Neural progenitor cell (in vitro differentiated cells): ENCODE results near the gene RAPGEF5. TPM values are rescaled to one million over a fixed set of nuclear protein-coding genes. Genes with fewer than 3 reads are reported as not detected.

Source experiments
- DNase-seq: peaks from one replicate; pipeline ENCODE4 v3.0.0-alpha.2; 2016; ENCODE audit warnings: low spot score
- H2AFZ ChIP-seq: fragments of 200-600 bp; sonication (generic); replicated peaks from 2 replicates; pipeline ENCODE4 v1.6.1; 2016; ENCODE audit warnings: antibody characterized with exemption
- H3F3A ChIP-seq: fragments of 200-600 bp; sonication (generic); 2 replicates; pipeline ENCODE4 v1.6.1; 2016; ENCODE audit warnings: antibody characterized with exemption, low read depth
- H3K27ac ChIP-seq: fragments of 200-600 bp; sonication (generic); 2 replicates; pipeline ENCODE4 v1.5.1; 2016; ENCODE audit warnings: mild to moderate bottlenecking
- H3K27me3 ChIP-seq: fragments of 200-600 bp; sonication (generic); 2 replicates; pipeline ENCODE4 v1.6.1; 2016; ENCODE audit warnings: mild to moderate bottlenecking, moderate library complexity
- H3K36me3 ChIP-seq: fragments of 200-600 bp; sonication (generic); 2 replicates; pipeline ENCODE4 v1.5.1; 2016
- H3K4me1 ChIP-seq: fragments of 200-600 bp; sonication (generic); 2 replicates; pipeline ENCODE4 v1.6.1; 2016; ENCODE audit warnings: mixed run types
- H3K4me2 ChIP-seq: fragments of 200-600 bp; sonication (generic); 2 replicates; pipeline ENCODE4 v1.6.1; 2016
- H3K4me3 ChIP-seq: fragments of 200-600 bp; sonication (generic); 2 replicates; pipeline ENCODE4 v1.5.1; 2016
- H3K79me2 ChIP-seq: fragments of 200-600 bp; sonication (generic); 2 replicates; pipeline ENCODE4 v1.6.1; 2016; ENCODE audit warnings: low read depth
- H3K9ac ChIP-seq: fragments of 200-600 bp; sonication (generic); 2 replicates; pipeline ENCODE4 v1.6.1; 2016
- H3K9me3 ChIP-seq: fragments of 200-600 bp; sonication (generic); 2 replicates; pipeline ENCODE4 v1.5.1; 2016; ENCODE audit warnings: low read depth
- H4K20me1 ChIP-seq: fragments of 200-600 bp; sonication (generic); 2 replicates; pipeline ENCODE4 v1.6.1; 2016; ENCODE audit warnings: low read depth
- H3K27ac Mint-ChIP-seq: 3 replicates; pipeline ENCODE4 v1.8.0; 2021; ENCODE audit warnings: mixed read lengths
- H3K27me3 Mint-ChIP-seq: 2 replicates; pipeline ENCODE4 v1.8.0; 2022; ENCODE audit warnings: low read depth, mild to moderate bottlenecking, inconsistent platforms, moderate library complexity, mixed read lengths; ENCODE audit not compliant: insufficient read depth
- H3K36me3 Mint-ChIP-seq: 3 replicates; pipeline ENCODE4 v1.8.0; 2021; ENCODE audit warnings: mixed read lengths
- H3K4me1 Mint-ChIP-seq: 3 replicates; pipeline ENCODE4 v1.8.0; 2021; ENCODE audit warnings: mixed read lengths
- H3K4me3 Mint-ChIP-seq: 3 replicates; pipeline ENCODE4 v1.8.0; 2021; ENCODE audit warnings: mild to moderate bottlenecking, moderate library complexity, mixed read lengths
- H3K9me3 Mint-ChIP-seq: 3 replicates; pipeline ENCODE4 v1.8.0; 2020; ENCODE audit warnings: mixed read lengths
- EZH2 ChIP-seq: fragments of 200-600 bp; sonication (generic); IDR thresholded peaks from 2 replicates; pipeline ENCODE4 v1.6.1; 2017; ENCODE audit warnings: antibody characterized with exemption, mild to moderate bottlenecking, moderate library complexity
- EZH2phosphoT487 ChIP-seq: fragments of 200-600 bp; sonication (generic); IDR thresholded peaks from 2 replicates; pipeline ENCODE4 v1.6.1; 2017; ENCODE audit warnings: antibody characterized with exemption
- total RNA-seq: library from RNA; depleted of rRNA; stranded (reverse); fragments of >200 nt; gene quantifications from 2 replicates; pipeline ENCODE4 v1.2.3, GENCODE V29; 2015; ENCODE audit warnings: low replicate concordance
- TF ChIP-seq, protein P1 (sequence below): fragments of 200-600 bp; sonication (generic); IDR thresholded peaks from 2 replicates; pipeline ENCODE4 v1.5.1; 2017; ENCODE audit warnings: antibody characterized with exemption, mild to moderate bottlenecking

The RAPGEF5 gene
- total RNA-seq, 1 donor from 2014 or later, result 5.7 TPM

DNA sequence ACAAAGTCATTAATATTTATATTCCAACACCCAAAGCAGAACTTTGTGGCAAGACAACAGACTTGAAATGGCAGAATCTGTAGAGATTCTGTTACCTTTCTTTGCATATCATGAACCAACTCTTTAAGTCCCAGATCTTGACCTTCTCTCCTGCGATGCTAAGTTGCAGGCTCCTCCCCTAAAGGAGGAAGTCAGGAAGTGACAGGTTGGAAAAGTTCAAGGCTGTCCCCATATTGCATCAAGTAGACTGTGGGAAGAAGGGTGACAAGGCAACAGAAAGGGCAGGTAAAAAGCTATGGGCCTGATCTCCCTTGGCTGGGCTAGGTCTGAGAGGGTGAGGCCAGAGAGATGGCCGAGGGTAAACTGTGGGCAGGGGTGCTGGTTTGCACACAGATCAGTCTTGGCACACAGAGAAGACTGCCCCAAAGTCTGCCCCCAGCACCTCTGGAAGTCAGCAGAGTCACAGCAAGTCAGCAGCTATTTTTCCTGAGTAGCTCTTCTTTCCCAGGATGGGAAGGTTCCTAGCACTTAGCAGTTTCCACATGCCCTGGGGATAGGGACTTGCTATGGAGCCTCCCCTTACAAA lies 115.1 kb downstream of the RAPGEF5 start:
- Histone ChIP-seq H3F3A (no peaks in the 10 kb centered on the region), H4K20me1 (no peaks in the 10 kb centered on the region), H3K9ac (no peak overlapping the region), H3K4me3 (no peak overlapping the region), H3K36me3 (no peaks in the 10 kb centered on the region), H3K27ac (no peak overlapping the region), H3K79me2 (no peaks in the 10 kb centered on the region), H3K4me1 (peaks cover 9% of the 10 kb centered on the region), H2AFZ (no peak overlapping the region), H3K9me3 (no peaks in the 10 kb centered on the region), H3K4me2 (no peak overlapping the region), H3K27me3 (no peaks in the 10 kb centered on the region)
- Mint-ChIP-seq H3K4me1 (no peaks in the 10 kb centered on the region), H3K4me3 (no peak overlapping the region), H3K27me3 (no peaks in the 10 kb centered on the region), H3K27ac (no peak overlapping the region), H3K9me3 (peaks cover 15% of the 10 kb centered on the region), H3K36me3 (no peaks in the 10 kb centered on the region)
- TF ChIP-seq EZH2phosphoT487, result no peak
- TF ChIP-seq, protein P1, sequence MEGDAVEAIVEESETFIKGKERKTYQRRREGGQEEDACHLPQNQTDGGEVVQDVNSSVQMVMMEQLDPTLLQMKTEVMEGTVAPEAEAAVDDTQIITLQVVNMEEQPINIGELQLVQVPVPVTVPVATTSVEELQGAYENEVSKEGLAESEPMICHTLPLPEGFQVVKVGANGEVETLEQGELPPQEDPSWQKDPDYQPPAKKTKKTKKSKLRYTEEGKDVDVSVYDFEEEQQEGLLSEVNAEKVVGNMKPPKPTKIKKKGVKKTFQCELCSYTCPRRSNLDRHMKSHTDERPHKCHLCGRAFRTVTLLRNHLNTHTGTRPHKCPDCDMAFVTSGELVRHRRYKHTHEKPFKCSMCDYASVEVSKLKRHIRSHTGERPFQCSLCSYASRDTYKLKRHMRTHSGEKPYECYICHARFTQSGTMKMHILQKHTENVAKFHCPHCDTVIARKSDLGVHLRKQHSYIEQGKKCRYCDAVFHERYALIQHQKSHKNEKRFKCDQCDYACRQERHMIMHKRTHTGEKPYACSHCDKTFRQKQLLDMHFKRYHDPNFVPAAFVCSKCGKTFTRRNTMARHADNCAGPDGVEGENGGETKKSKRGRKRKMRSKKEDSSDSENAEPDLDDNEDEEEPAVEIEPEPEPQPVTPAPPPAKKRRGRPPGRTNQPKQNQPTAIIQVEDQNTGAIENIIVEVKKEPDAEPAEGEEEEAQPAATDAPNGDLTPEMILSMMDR, result no peak
- TF ChIP-seq EZH2, result no peak
- no peak for DNase-seq

DNA sequence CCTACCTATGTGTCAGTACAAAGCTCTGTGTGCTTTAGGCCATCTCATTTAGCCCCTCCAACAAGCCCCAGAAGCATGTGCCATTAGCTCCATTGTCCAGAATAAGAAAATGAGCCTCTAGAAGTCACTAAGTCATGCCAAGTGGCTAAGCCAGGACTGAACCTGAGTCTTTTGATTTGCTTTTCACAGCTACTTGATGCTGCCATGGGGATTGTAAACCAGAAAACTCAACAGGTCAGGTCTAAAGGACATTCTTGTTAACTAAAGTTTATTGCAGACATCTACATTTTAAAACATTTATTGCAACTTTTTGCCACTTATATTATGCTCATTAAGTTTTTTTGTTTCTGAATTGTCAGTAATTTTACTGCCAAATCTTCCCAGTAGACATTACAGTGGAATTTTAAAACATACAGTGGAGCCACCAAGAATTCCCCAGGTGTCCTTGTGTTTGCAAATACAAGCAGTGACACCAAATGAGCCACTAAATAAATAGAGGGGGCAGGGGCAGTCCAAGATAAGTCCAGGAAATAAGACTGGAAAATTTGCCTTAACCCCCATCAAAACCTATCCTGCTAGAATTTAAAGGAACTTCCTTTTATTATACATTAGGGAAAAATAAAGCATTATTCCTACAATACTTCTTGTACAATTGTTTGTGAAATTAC lies 115.9 kb downstream of the RAPGEF5 start:
- Histone ChIP-seq H3K4me2 (no peak overlapping the region), H3K9ac (no peak overlapping the region), H3K27me3 (no peaks in the 10 kb centered on the region), H2AFZ (no peak overlapping the region), H3K36me3 (no peaks in the 10 kb centered on the region), H3K27ac (no peak overlapping the region), H3K4me3 (no peak overlapping the region), H4K20me1 (no peaks in the 10 kb centered on the region), H3F3A (no peaks in the 10 kb centered on the region), H3K9me3 (no peaks in the 10 kb centered on the region), H3K79me2 (no peaks in the 10 kb centered on the region), H3K4me1 (peaks cover 9% of the 10 kb centered on the region)
- Mint-ChIP-seq H3K4me1 (no peaks in the 10 kb centered on the region), H3K27ac (no peak overlapping the region), H3K27me3 (no peaks in the 10 kb centered on the region), H3K9me3 (peaks cover 8% of the 10 kb centered on the region), H3K36me3 (no peaks in the 10 kb centered on the region), H3K4me3 (no peak overlapping the region)
- TF ChIP-seq EZH2 (no peak), EZH2phosphoT487 (no peak)
- TF ChIP-seq, protein P1, result no peak
- DNase-seq, result no peak

DNA sequence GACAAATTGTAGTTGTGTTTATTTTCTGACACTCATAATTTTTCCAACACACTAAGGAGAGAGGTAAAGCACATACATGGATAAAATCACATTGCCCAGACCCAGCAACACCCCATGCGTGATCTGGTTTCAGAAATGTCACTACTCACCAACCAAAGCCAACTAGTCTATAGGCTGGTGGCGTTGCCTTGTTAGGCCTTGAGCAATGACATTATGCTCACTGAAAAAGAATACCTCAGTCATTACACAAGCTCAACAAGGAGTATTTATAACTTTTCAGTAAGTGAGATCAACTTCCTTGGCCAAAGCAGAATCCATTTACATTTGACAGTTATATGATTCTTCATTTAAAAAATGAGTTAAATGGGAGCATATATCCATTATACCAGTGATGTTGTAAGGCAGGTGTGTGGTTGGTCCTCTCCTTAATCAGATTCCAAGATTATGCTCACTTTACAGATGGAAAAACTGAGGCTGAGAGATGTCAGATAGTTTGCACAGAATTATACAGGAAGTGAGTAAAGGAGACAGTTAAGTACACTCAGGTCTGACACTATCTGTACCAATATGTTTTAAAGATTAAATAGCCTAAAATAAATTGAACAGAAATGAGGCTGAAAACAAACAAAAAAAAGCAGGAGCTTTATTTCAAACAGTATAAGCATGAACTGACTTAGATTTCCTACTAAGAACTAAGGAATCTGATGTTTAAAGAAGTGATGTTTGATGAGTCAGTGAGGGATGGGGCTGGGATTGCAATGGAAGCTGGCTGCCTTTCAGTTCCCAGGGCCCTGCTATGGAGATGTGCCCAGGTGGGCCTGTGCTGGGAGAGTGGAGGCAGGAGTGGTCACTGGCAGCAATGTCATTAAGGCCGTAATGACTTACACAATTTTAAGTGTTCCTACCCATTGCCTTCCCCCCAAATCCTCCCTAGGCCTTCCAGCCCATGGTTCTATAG lies 118.3 kb downstream of the RAPGEF5 start:
- peaks cover 16% of the 10 kb centered on the region for H3K4me1 ChIP-seq
- H2AFZ ChIP-seq, result no peak overlapping the region
- H3K27me3 Mint-ChIP-seq, result no peaks in the 10 kb centered on the region
- H3F3A ChIP-seq, result no peaks in the 10 kb centered on the region
- no peak overlapping the region for H3K4me3 Mint-ChIP-seq
- H3K9ac ChIP-seq, result no peak overlapping the region
- no peaks in the 10 kb centered on the region for H3K9me3 ChIP-seq
- H3K36me3 Mint-ChIP-seq, result no peaks in the 10 kb centered on the region
- H3K36me3 ChIP-seq, result no peaks in the 10 kb centered on the region
- H3K4me3 ChIP-seq, result no peak overlapping the region
- H3K4me1 Mint-ChIP-seq, result peaks cover 3% of the 10 kb centered on the region
- no peaks in the 10 kb centered on the region for H4K20me1 ChIP-seq
- H3K27ac ChIP-seq, result no peak overlapping the region
- no peak overlapping the region for H3K4me2 ChIP-seq
- no peaks in the 10 kb centered on the region for H3K9me3 Mint-ChIP-seq
- TF ChIP-seq EZH2 (no peak), EZH2phosphoT487 (no peak)
- TF ChIP-seq, protein P1, result no peak
- no peaks in the 10 kb centered on the region for H3K27me3 ChIP-seq
- DNase-seq, result no peak
- H3K79me2 ChIP-seq, result no peaks in the 10 kb centered on the region
- H3K27ac Mint-ChIP-seq, result no peak overlapping the region
